HG03108 (cell line): Measurements from ENCODE around the gene GRM5.
"Not testable (repeated sequence)": the region's sequence is repeated elsewhere in the genome, so short reads cannot be mapped to it uniquely, and the experiment has no call there.

ENCODE experiments used
- ATAC-seq: cut with Tn5 transposase; IDR thresholded peaks from one replicate; pipeline ENCODE4 v1.9.1; 2021; ENCODE audit warnings: moderate library complexity; ENCODE audit not compliant: unreplicated experiment

Gene GRM5

GRCh38 chr11:88978992-88979391 lies 86.8 kb downstream of the GRM5 start:
- ATAC-seq = not testable (repeated sequence)

- not testable (repeated sequence) for ATAC-seq
Observed at GRCh38 chr11:88975441-88975840, 90.3 kb downstream of the GRM5 start.

- no peak for ATAC-seq
Observed at GRCh38 chr11:88972210-88972609, 93.6 kb downstream of the GRM5 start.

- ATAC-seq = not testable (repeated sequence)
Observed at GRCh38 chr11:88961621-88962020, 104.2 kb downstream of the GRM5 start.

GRCh38 chr11:88959857-88960256 lies 105.9 kb downstream of the GRM5 start:
- not testable (repeated sequence) for ATAC-seq

GRCh38 chr11:88950975-88951374 lies 114.8 kb downstream of the GRM5 start:
- no peak for ATAC-seq

GRCh38 chr11:88948908-88949307 lies 116.9 kb downstream of the GRM5 start:
- not testable (repeated sequence) for ATAC-seq

GRCh38 chr11:88947843-88948572 lies 117.8 kb downstream of the GRM5 start:
- not testable (repeated sequence) for ATAC-seq

GRCh38 chr11:88929665-88930064 lies 136.1 kb downstream of the GRM5 start:
- not testable (repeated sequence) for ATAC-seq

- not testable (repeated sequence) for ATAC-seq
Observed at GRCh38 chr11:88917065-88917464, 148.7 kb downstream of the GRM5 start.

- no peak for ATAC-seq
Observed at GRCh38 chr11:88909500-88909899, 156.3 kb downstream of the GRM5 start.

GRCh38 chr11:88901436-88901835 lies 164.3 kb downstream of the GRM5 start:
- not testable (repeated sequence) for ATAC-seq

GRCh38 chr11:88888855-88889254 lies 176.9 kb downstream of the GRM5 start:
- not testable (repeated sequence) for ATAC-seq

GRCh38 chr11:88886796-88887195 lies 179.0 kb downstream of the GRM5 start:
- ATAC-seq = no peak

- ATAC-seq = not testable (repeated sequence)
Observed at GRCh38 chr11:88882800-88883199, 183.0 kb downstream of the GRM5 start.

GRCh38 chr11:88861618-88862017 lies 204.2 kb downstream of the GRM5 start:
- no peak for ATAC-seq

- not testable (repeated sequence) for ATAC-seq
Observed at GRCh38 chr11:88860431-88860830, 205.4 kb downstream of the GRM5 start.

- not testable (repeated sequence) for ATAC-seq
Observed at GRCh38 chr11:88853963-88854362, 211.8 kb downstream of the GRM5 start.

- ATAC-seq = not testable (repeated sequence)
Observed at GRCh38 chr11:88851547-88851946, 214.2 kb downstream of the GRM5 start.

GRCh38 chr11:88849773-88850172 lies 216.0 kb downstream of the GRM5 start:
- not testable (repeated sequence) for ATAC-seq

GRCh38 chr11:88849368-88849767 lies 216.4 kb downstream of the GRM5 start:
- no peak for ATAC-seq

GRCh38 chr11:88846266-88846665 lies 219.5 kb downstream of the GRM5 start:
- not testable (repeated sequence) for ATAC-seq

- not testable (repeated sequence) for ATAC-seq
Observed at GRCh38 chr11:88844941-88845340, 220.8 kb downstream of the GRM5 start.
